ENCODE data around the gene ANKRD26.
A peak's percentile ranks its signal among the peaks of the same experiment; 100 is the strongest.
"Not testable (repeated sequence)": the region's sequence is repeated elsewhere in the genome, so short reads cannot be mapped to it uniquely, and the experiment has no call there.

The ANKRD26 gene

GRCh38 chr10:27099916-27100812 is at the start of gene ANKRD26:
Gene ANKRD26, minus strand, starts transcription at chr10:27100494. Its CDS starts 168 bp downstream, at chr10:27100326.
- DNase-seq, result peak; percentile 94

GRCh38 chr10:27147701-27148100 is 47.4 kb upstream of the ANKRD26 start:
- DNase-seq, result no peak

- DNase-seq, result no peak
Measured at GRCh38 chr10:27145937-27146336, 45.6 kb upstream of the ANKRD26 start.

GRCh38 chr10:27143686-27144085 is 43.4 kb upstream of the ANKRD26 start:
- DNase-seq, result no peak

GRCh38 chr10:27138277-27138676 is 38.0 kb upstream of the ANKRD26 start:
- DNase-seq, result no peak

- no peak for DNase-seq
Measured at GRCh38 chr10:27134371-27134770, 34.1 kb upstream of the ANKRD26 start.

- DNase-seq, result no peak
Measured at GRCh38 chr10:27108165-27108564, 7.9 kb upstream of the ANKRD26 start.

- no peak for DNase-seq
Measured at GRCh38 chr10:27104919-27105318, 4.6 kb upstream of the ANKRD26 start.

- DNase-seq, result no peak
Measured at GRCh38 chr10:27100813-27101347, 586 bp upstream of the ANKRD26 start.

GRCh38 chr10:27099448-27099847 is 846 bp downstream of the ANKRD26 start:
- no peak for DNase-seq

GRCh38 chr10:27088119-27089044 is 11.9 kb downstream of the ANKRD26 start:
- no peak for DNase-seq

GRCh38 chr10:27072436-27073114 is 27.7 kb downstream of the ANKRD26 start:
- no peak for DNase-seq

- no peak for DNase-seq
Measured at GRCh38 chr10:27068217-27068891, 31.9 kb downstream of the ANKRD26 start.

- DNase-seq, result no peak
Measured at GRCh38 chr10:27065084-27065483, 35.2 kb downstream of the ANKRD26 start.

- DNase-seq, result no peak
Measured at GRCh38 chr10:27052656-27053055, 47.6 kb downstream of the ANKRD26 start.

GRCh38 chr10:27045247-27045646 is 55.0 kb downstream of the ANKRD26 start:
- not testable (repeated sequence) for DNase-seq

- DNase-seq, result no peak
Measured at GRCh38 chr10:27041196-27041595, 59.1 kb downstream of the ANKRD26 start.

- DNase-seq, result no peak
Measured at GRCh38 chr10:27038168-27038567, 62.1 kb downstream of the ANKRD26 start.

GRCh38 chr10:27035163-27035562 is 65.1 kb downstream of the ANKRD26 start:
- DNase-seq, result no peak

- no peak for DNase-seq
Measured at GRCh38 chr10:27030060-27030459, 70.2 kb downstream of the ANKRD26 start.

GRCh38 chr10:27022048-27022447 is 78.2 kb downstream of the ANKRD26 start:
- no peak for DNase-seq

GRCh38 chr10:27020243-27020642 is 80.1 kb downstream of the ANKRD26 start:
- DNase-seq, result no peak
